Upper lobe of left lung (tissue), 4 donors: Measurements from ENCODE around the gene PSAT1.

Source experiments
- CTCF ChIP-seq, 6 experiments: fragments of 450-650 bp in 4 of 6; fragments of 200-600 bp in 2 of 6; sonication (generic) in 2 of 6; IDR thresholded peaks; one replicate each; pipeline ENCODE4 v1.5.1; 2016 to 2019; ENCODE audit warnings: antibody characterized with exemption in 6 of 6
- EP300 ChIP-seq, 4 donors: sonication (generic); formaldehyde crosslinking; IDR thresholded peaks; one replicate each; pipeline ENCODE4 v1.5.1; 2017; ENCODE audit warnings: antibody characterized with exemption in 4 of 4, control low read depth in 2 of 4
- POLR2A ChIP-seq, 4 donors: fragments of 450-650 bp; IDR thresholded peaks; one replicate each; pipeline ENCODE4 v1.5.1; 2016 to 2017; ENCODE audit warnings: antibody characterized with exemption in 4 of 4, mild to moderate bottlenecking in 2 of 4
- POLR2AphosphoS5 ChIP-seq, 2 donors: sonication (generic); formaldehyde crosslinking; IDR thresholded peaks; one replicate each; pipeline ENCODE4 v1.5.1; 2017; ENCODE audit warnings: antibody characterized with exemption in 2 of 2

- TF ChIP-seq POLR2A (IDR thresholded peaks at IDR 0.05): no peak
- no peak for TF ChIP-seq CTCF (IDR thresholded peaks at IDR 0.05)
- no peak for TF ChIP-seq POLR2AphosphoS5 (IDR thresholded peaks at IDR 0.05)
- TF ChIP-seq EP300 (IDR thresholded peaks at IDR 0.05): no peak
Measured at GRCh38 chr9:78252616-78253015, 44.3 kb upstream of the PSAT1 start.
